ENCODE measurements around the gene RPS10. TPM values are rescaled to one million over a fixed set of nuclear protein-coding genes. Genes with fewer than 3 reads are reported as not detected.

Gene RPS10
- polyA plus RNA-seq, 1 donor from 2014 or later: 3,258 TPM

GRCh38 chr6:34459899-34460593 lies 34.2 kb upstream of the RPS10 start:
- Histone ChIP-seq H3K9ac (ENCODE audit: low read length) (no peak overlapping the region), H2AFZ (ENCODE audit: low read depth, low read length) (no peak overlapping the region), H3K36me3 (ENCODE audit: insufficient read depth, low read length) (no peaks in the 10 kb centered on the region), H3K27ac (ENCODE audit: low read length) (no peak overlapping the region), H3F3A (ENCODE audit: insufficient read depth, low read length, poor library complexity, severe bottlenecking) (no peaks in the 10 kb centered on the region), H3K4me2 (ENCODE audit: low read length) (no peak overlapping the region), H3K9me3 (ENCODE audit: low read length) (no peaks in the 10 kb centered on the region), H3K4me3 (ENCODE audit: low read length) (no peak overlapping the region), H3K9me2 (ENCODE audit: insufficient read depth, low read length) (no peaks in the 10 kb centered on the region), H3K27me3 (ENCODE audit: insufficient read depth, low read depth, low read length) (peaks cover under 1% of the 10 kb centered on the region), H3K79me2 (replicated peaks; ENCODE audit: insufficient read depth, low read length) (no peaks in the 10 kb centered on the region), H4K20me1 (ENCODE audit: insufficient read depth) (no peaks in the 10 kb centered on the region)
- peak; percentile 87 for TF ChIP-seq RAD21 (conservative IDR thresholded peaks at IDR 0.05)
- TF ChIP-seq EP300 (conservative IDR thresholded peaks at IDR 0.05; ENCODE audit: poor library complexity, severe bottlenecking): no peak
- TF ChIP-seq CTCF (IDR thresholded peaks at IDR 0.05; ENCODE audit: poor library complexity, severe bottlenecking): peak; percentile 82
- no peak for TF ChIP-seq POLR2AphosphoS5 (IDR thresholded peaks at IDR 0.05)
- no peak for TF ChIP-seq MXI1 (conservative IDR thresholded peaks at IDR 0.05; ENCODE audit: poor library complexity, severe bottlenecking)
- no peak for TF ChIP-seq REST (IDR thresholded peaks at IDR 0.05; ENCODE audit: borderline replicate concordance)
- TF ChIP-seq SMC3 (conservative IDR thresholded peaks at IDR 0.05; ENCODE audit: poor library complexity): peak; percentile 84
- TF ChIP-seq TAF1 (IDR thresholded peaks at IDR 0.05; ENCODE audit: low read depth): no peak

GRCh38 chr6:34457742-34458735 lies 32.2 kb upstream of the RPS10 start:
- no peak for TF ChIP-seq TAF1 (IDR thresholded peaks at IDR 0.05; ENCODE audit: low read depth)
- TF ChIP-seq POLR2AphosphoS5 (IDR thresholded peaks at IDR 0.05): no peak
- TF ChIP-seq MXI1 (conservative IDR thresholded peaks at IDR 0.05; ENCODE audit: poor library complexity, severe bottlenecking): no peak
- no peak for TF ChIP-seq REST (IDR thresholded peaks at IDR 0.05; ENCODE audit: borderline replicate concordance)
- no peak for TF ChIP-seq CTCF (IDR thresholded peaks at IDR 0.05; ENCODE audit: poor library complexity, severe bottlenecking)
- TF ChIP-seq RAD21 (conservative IDR thresholded peaks at IDR 0.05): no peak
- no peak for TF ChIP-seq EZH2 (IDR thresholded peaks at IDR 0.05; ENCODE audit: borderline replicate concordance, insufficient read depth, low read length, poor library complexity, severe bottlenecking)
- TF ChIP-seq SMC3 (conservative IDR thresholded peaks at IDR 0.05; ENCODE audit: poor library complexity): no peak
- TF ChIP-seq EP300 (conservative IDR thresholded peaks at IDR 0.05; ENCODE audit: poor library complexity, severe bottlenecking): no peak
- no peaks in the 10 kb centered on the region for H3K9me3 ChIP-seq (ENCODE audit: low read length)
- H2AFZ ChIP-seq (ENCODE audit: low read depth, low read length): no peak overlapping the region
- no peaks in the 10 kb centered on the region for H3K79me2 ChIP-seq (replicated peaks; ENCODE audit: insufficient read depth, low read length)
- H3F3A ChIP-seq (ENCODE audit: insufficient read depth, low read length, poor library complexity, severe bottlenecking): no peaks in the 10 kb centered on the region
- no peaks in the 10 kb centered on the region for H3K36me3 ChIP-seq (ENCODE audit: insufficient read depth, low read length)
- no peaks in the 10 kb centered on the region for H4K20me1 ChIP-seq (ENCODE audit: insufficient read depth)
- no peak overlapping the region for H3K4me3 ChIP-seq (ENCODE audit: low read length)
- H3K9ac ChIP-seq (ENCODE audit: low read length): no peak overlapping the region
- no peaks in the 10 kb centered on the region for H3K27me3 ChIP-seq (ENCODE audit: insufficient read depth, low read depth, low read length)
- H3K9me2 ChIP-seq (ENCODE audit: insufficient read depth, low read length): no peaks in the 10 kb centered on the region
- no peak overlapping the region for H3K4me2 ChIP-seq (ENCODE audit: low read length)
- no peak overlapping the region for H3K27ac ChIP-seq (ENCODE audit: low read length)

All from neural cell (in vitro differentiated cells).